IPS-15b (cell line): ENCODE results near the gene NR1D2.

ENCODE experiments used
- H3K27me3 ChIP-seq: one replicate; pipeline ENCODE4 v1.6.1; 2013; ENCODE audit warnings: low read length; ENCODE audit not compliant: control insufficient read depth, insufficient read depth
- H3K36me3 ChIP-seq: one replicate; pipeline ENCODE4 v1.6.1; 2013; ENCODE audit warnings: low read length; ENCODE audit not compliant: control insufficient read depth, insufficient read depth
- H3K4me1 ChIP-seq: one replicate; pipeline ENCODE4 v1.6.1; 2013; ENCODE audit warnings: mild to moderate bottlenecking, low read length; ENCODE audit not compliant: control insufficient read depth, insufficient read depth
- H3K4me3 ChIP-seq: one replicate; pipeline ENCODE4 v1.5.1; 2013; ENCODE audit warnings: low read depth, low read length
- H3K9ac ChIP-seq: one replicate; pipeline ENCODE4 v1.6.1; 2013; ENCODE audit warnings: low read depth, mild to moderate bottlenecking, low read length
- H3K9me3 ChIP-seq: one replicate; pipeline ENCODE4 v1.6.1; 2013; ENCODE audit warnings: mild to moderate bottlenecking, low read length; ENCODE audit not compliant: control insufficient read depth, insufficient read depth

Gene NR1D2

GRCh38 chr3:23932571-23932970, 12.5 kb upstream of the NR1D2 start:
- Histone ChIP-seq H3K9ac (no peak overlapping the region), H3K4me3 (no peak overlapping the region), H3K36me3 (no peaks in the 10 kb centered on the region)

GRCh38 chr3:23934253-23934652, 10.8 kb upstream of the NR1D2 start:
- Histone ChIP-seq H3K4me3 (no peak overlapping the region), H3K27me3 (no peaks in the 10 kb centered on the region), H3K36me3 (no peaks in the 10 kb centered on the region), H3K4me1 (peaks cover 3% of the 10 kb centered on the region), H3K9ac (no peak overlapping the region), H3K9me3 (no peaks in the 10 kb centered on the region)

More at GRCh38 chr3:23932571-23932970, 12.5 kb upstream of the NR1D2 start:
- Histone ChIP-seq H3K4me1 (peaks cover 3% of the 10 kb centered on the region), H3K27me3 (no peaks in the 10 kb centered on the region), H3K9me3 (no peaks in the 10 kb centered on the region)

- no peak overlapping the region for H3K4me3 ChIP-seq
- no peaks in the 10 kb centered on the region for H3K36me3 ChIP-seq
- no peaks in the 10 kb centered on the region for H3K9me3 ChIP-seq
Measured at GRCh38 chr3:23937296-23937695, 7.8 kb upstream of the NR1D2 start.

GRCh38 chr3:23938688-23939087, 6.4 kb upstream of the NR1D2 start:
- Histone ChIP-seq H3K4me1 (peaks cover under 1% of the 10 kb centered on the region), H3K27me3 (peaks cover 5% of the 10 kb centered on the region), H3K9ac (no peak overlapping the region), H3K4me3 (no peak overlapping the region), H3K9me3 (no peaks in the 10 kb centered on the region), H3K36me3 (no peaks in the 10 kb centered on the region)

More at GRCh38 chr3:23937296-23937695, 7.8 kb upstream of the NR1D2 start:
- no peak overlapping the region for H3K9ac ChIP-seq
- H3K4me1 ChIP-seq: no peaks in the 10 kb centered on the region
- no peaks in the 10 kb centered on the region for H3K27me3 ChIP-seq

GRCh38 chr3:23940775-23941174, 4.3 kb upstream of the NR1D2 start:
- H3K4me1 ChIP-seq: peaks cover 4% of the 10 kb centered on the region
- H3K36me3 ChIP-seq: no peaks in the 10 kb centered on the region
- H3K9me3 ChIP-seq: no peaks in the 10 kb centered on the region
- H3K9ac ChIP-seq: no peak overlapping the region
- H3K27me3 ChIP-seq: peaks cover 5% of the 10 kb centered on the region
- H3K4me3 ChIP-seq: no peak overlapping the region

- no peaks in the 10 kb centered on the region for H3K9me3 ChIP-seq
- H3K36me3 ChIP-seq: no peaks in the 10 kb centered on the region
- H3K4me1 ChIP-seq: peaks cover 4% of the 10 kb centered on the region
- H3K27me3 ChIP-seq: peaks cover 5% of the 10 kb centered on the region
- H3K4me3 ChIP-seq: no peak overlapping the region
- H3K9ac ChIP-seq: no peak overlapping the region
Measured at GRCh38 chr3:23941440-23941839, 3.6 kb upstream of the NR1D2 start.

GRCh38 chr3:23942546-23942945, 2.5 kb upstream of the NR1D2 start:
- no peak overlapping the region for H3K4me3 ChIP-seq
- no peaks in the 10 kb centered on the region for H3K36me3 ChIP-seq
- no peaks in the 10 kb centered on the region for H3K9me3 ChIP-seq
- no peak overlapping the region for H3K9ac ChIP-seq
- H3K27me3 ChIP-seq: peaks cover 5% of the 10 kb centered on the region
- H3K4me1 ChIP-seq: peaks cover 10% of the 10 kb centered on the region

GRCh38 chr3:23944007-23944783, 891 bp upstream of the NR1D2 start:
- H3K36me3 ChIP-seq: no peaks in the 10 kb centered on the region
- H3K9me3 ChIP-seq: no peaks in the 10 kb centered on the region
- peaks cover 11% of the 10 kb centered on the region for H3K4me1 ChIP-seq
- peak overlapping the region; percentile 55 for H3K4me3 ChIP-seq
- H3K9ac ChIP-seq: peak overlapping the region; percentile 49
- H3K27me3 ChIP-seq: peaks cover 5% of the 10 kb centered on the region

- H3K27me3 ChIP-seq: peaks cover 5% of the 10 kb centered on the region
Measured at GRCh38 chr3:23945663-23945912, 502 bp downstream of the NR1D2 start.

GRCh38 chr3:23945913-23946687, 1.0 kb downstream of the NR1D2 start:
- H3K27me3 ChIP-seq: peaks cover 5% of the 10 kb centered on the region
- no peaks in the 10 kb centered on the region for H3K36me3 ChIP-seq
- peaks cover 11% of the 10 kb centered on the region for H3K4me1 ChIP-seq
- peak overlapping the region; percentile 82 for H3K4me3 ChIP-seq
- H3K9ac ChIP-seq: peak overlapping the region; percentile 77
- H3K9me3 ChIP-seq: no peaks in the 10 kb centered on the region

More at GRCh38 chr3:23945663-23945912, 502 bp downstream of the NR1D2 start:
- Histone ChIP-seq H3K4me1 (peaks cover 11% of the 10 kb centered on the region), H3K9me3 (no peaks in the 10 kb centered on the region), H3K9ac (no peak overlapping the region), H3K4me3 (no peak overlapping the region), H3K36me3 (no peaks in the 10 kb centered on the region)

- H3K36me3 ChIP-seq: no peaks in the 10 kb centered on the region
- H3K4me1 ChIP-seq: peaks cover 9% of the 10 kb centered on the region
Measured at GRCh38 chr3:23948761-23949160, 3.7 kb downstream of the NR1D2 start.

GRCh38 chr3:23949784-23950183, 4.7 kb downstream of the NR1D2 start:
- H3K4me3 ChIP-seq: no peak overlapping the region
- H3K9me3 ChIP-seq: no peaks in the 10 kb centered on the region
- no peaks in the 10 kb centered on the region for H3K27me3 ChIP-seq
- no peak overlapping the region for H3K9ac ChIP-seq
- no peaks in the 10 kb centered on the region for H3K36me3 ChIP-seq
- peaks cover 7% of the 10 kb centered on the region for H3K4me1 ChIP-seq

More at GRCh38 chr3:23948761-23949160, 3.7 kb downstream of the NR1D2 start:
- Histone ChIP-seq H3K27me3 (no peaks in the 10 kb centered on the region), H3K9me3 (no peaks in the 10 kb centered on the region), H3K4me3 (no peak overlapping the region), H3K9ac (no peak overlapping the region)
